ENCODE results near the gene FCER2. TPM values are rescaled to one million over a fixed set of nuclear protein-coding genes. Genes with fewer than 3 reads are reported as not detected.

Gene FCER2
- total RNA-seq, 1 experiment from 2014 or later = not detected

DNA sequence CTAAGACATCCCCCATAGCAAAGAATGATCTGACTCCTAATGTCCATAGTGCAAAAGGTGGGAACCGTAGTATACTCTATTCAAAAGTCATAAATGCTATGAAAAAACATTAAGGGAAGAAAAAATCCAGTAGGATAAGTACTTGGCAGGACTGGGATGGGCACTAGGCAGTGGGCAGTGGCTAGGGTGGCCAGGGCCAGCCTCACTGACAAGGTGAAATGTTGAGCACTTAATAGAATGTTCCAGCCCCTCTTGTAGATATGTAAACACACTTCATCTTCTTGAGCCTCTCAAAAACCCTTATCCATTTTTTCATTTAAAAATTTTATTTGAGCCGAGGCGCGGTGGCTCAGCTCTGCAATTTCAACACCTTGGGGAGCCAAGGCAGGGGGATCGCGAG lies 31.4 kb upstream of the FCER2 start:
- intact Hi-C loops (cut with micrococcal nuclease; ENCODE audit: unreplicated experiment) = no loop called here
- no peaks in the 10 kb centered on the region for H3K36me3 ChIP-seq (ENCODE audit: insufficient read depth, low read length, poor library complexity, severe bottlenecking)
- BruUV-seq (replicated peaks) = no TSS peak

DNA sequence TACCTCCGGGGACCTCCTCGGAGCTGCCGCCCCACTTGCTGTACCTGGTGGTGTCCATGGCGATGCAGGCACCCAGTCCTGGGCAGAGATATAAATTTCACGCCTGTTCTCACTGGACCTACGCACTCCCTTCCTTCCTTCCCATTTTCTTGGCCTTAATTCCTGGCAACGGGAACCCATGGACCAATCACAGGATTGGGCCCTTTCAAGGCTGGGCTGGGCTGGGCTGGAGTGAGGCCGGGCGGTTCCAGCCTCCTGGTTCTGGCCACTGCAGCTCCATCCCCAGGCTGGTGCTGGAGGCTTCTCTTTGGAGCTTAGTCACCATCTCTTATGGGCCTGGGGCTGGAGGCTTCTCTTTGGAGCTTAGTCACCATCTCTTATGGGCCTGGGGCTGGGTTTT lies 30.1 kb upstream of the FCER2 start, which contains the start of gene CLEC4G:
CLEC4G (minus strand) TSS at position 66 of the 400 bp plus-strand sequence; CDS start at position 58, 8 bp downstream.
- no peak within 1 kb of the TSS for H3K27ac ChIP-seq (ENCODE audit: low read depth, low read length, poor library complexity, severe bottlenecking)
- H3K4me1 ChIP-seq (ENCODE audit: insufficient read depth, low read length, poor library complexity, severe bottlenecking) = no peaks in the 10 kb centered on the region
- H3K27me3 ChIP-seq (replicated peaks; ENCODE audit: insufficient read depth, low read depth, low read length, poor library complexity) = peaks cover 67% of the 10 kb centered on the region
- no peak for DNase-seq (ENCODE audit: low spot score)
- ChIA-PET POLR2A (ENCODE audit: low non-redundant PET) (no interaction called here), CTCF (no interaction called here)
- H3K4me3 ChIP-seq (ENCODE audit: low read depth, low read length, poor library complexity, severe bottlenecking) = no peak within 1 kb of the TSS
- no TSS peak for BruUV-seq (replicated peaks)
- TF ChIP-seq EZH2 (IDR thresholded peaks at IDR 0.05; ENCODE audit: borderline replicate concordance, low read depth, low read length, poor library complexity, severe bottlenecking) = no peak
- TF ChIP-seq, protein P1, sequence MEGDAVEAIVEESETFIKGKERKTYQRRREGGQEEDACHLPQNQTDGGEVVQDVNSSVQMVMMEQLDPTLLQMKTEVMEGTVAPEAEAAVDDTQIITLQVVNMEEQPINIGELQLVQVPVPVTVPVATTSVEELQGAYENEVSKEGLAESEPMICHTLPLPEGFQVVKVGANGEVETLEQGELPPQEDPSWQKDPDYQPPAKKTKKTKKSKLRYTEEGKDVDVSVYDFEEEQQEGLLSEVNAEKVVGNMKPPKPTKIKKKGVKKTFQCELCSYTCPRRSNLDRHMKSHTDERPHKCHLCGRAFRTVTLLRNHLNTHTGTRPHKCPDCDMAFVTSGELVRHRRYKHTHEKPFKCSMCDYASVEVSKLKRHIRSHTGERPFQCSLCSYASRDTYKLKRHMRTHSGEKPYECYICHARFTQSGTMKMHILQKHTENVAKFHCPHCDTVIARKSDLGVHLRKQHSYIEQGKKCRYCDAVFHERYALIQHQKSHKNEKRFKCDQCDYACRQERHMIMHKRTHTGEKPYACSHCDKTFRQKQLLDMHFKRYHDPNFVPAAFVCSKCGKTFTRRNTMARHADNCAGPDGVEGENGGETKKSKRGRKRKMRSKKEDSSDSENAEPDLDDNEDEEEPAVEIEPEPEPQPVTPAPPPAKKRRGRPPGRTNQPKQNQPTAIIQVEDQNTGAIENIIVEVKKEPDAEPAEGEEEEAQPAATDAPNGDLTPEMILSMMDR (conservative IDR thresholded peaks at IDR 0.05; ENCODE audit: low read depth, low read length) = no peak
- H3K9me3 ChIP-seq (ENCODE audit: low read depth, low read length, poor library complexity, severe bottlenecking) = no peaks in the 10 kb centered on the region
- intact Hi-C loops (cut with micrococcal nuclease; ENCODE audit: unreplicated experiment) = no loop called here
- no peaks in the 10 kb centered on the region for H3K36me3 ChIP-seq (ENCODE audit: insufficient read depth, low read length, poor library complexity, severe bottlenecking)

More for the DNA sequence above, 31.4 kb upstream of the FCER2 start:
- no peak overlapping the region for H3K4me3 ChIP-seq (ENCODE audit: low read depth, low read length, poor library complexity, severe bottlenecking)
- no peaks in the 10 kb centered on the region for H3K4me1 ChIP-seq (ENCODE audit: insufficient read depth, low read length, poor library complexity, severe bottlenecking)
- no peaks in the 10 kb centered on the region for H3K9me3 ChIP-seq (ENCODE audit: low read depth, low read length, poor library complexity, severe bottlenecking)
- ChIA-PET POLR2A (ENCODE audit: low non-redundant PET) (no interaction called here), CTCF (no interaction called here)
- TF ChIP-seq, protein P1 (conservative IDR thresholded peaks at IDR 0.05; ENCODE audit: low read depth, low read length) = no peak
- no peak for TF ChIP-seq EZH2 (IDR thresholded peaks at IDR 0.05; ENCODE audit: borderline replicate concordance, low read depth, low read length, poor library complexity, severe bottlenecking)
- DNase-seq (ENCODE audit: low spot score) = no peak
- peaks cover 57% of the 10 kb centered on the region for H3K27me3 ChIP-seq (replicated peaks; ENCODE audit: insufficient read depth, low read depth, low read length, poor library complexity)
- H3K27ac ChIP-seq (ENCODE audit: low read depth, low read length, poor library complexity, severe bottlenecking) = no peak overlapping the region

GRCh38 chr19:7731615-7732014 lies 29.7 kb upstream of the FCER2 start:
- Histone ChIP-seq H3K36me3 (ENCODE audit: insufficient read depth, low read length, poor library complexity, severe bottlenecking) (no peaks in the 10 kb centered on the region), H3K4me3 (ENCODE audit: low read depth, low read length, poor library complexity, severe bottlenecking) (no peak overlapping the region), H3K27ac (ENCODE audit: low read depth, low read length, poor library complexity, severe bottlenecking) (no peak overlapping the region), H3K9me3 (ENCODE audit: low read depth, low read length, poor library complexity, severe bottlenecking) (no peaks in the 10 kb centered on the region), H3K4me1 (ENCODE audit: insufficient read depth, low read length, poor library complexity, severe bottlenecking) (no peaks in the 10 kb centered on the region), H3K27me3 (replicated peaks; ENCODE audit: insufficient read depth, low read depth, low read length, poor library complexity) (peaks cover 65% of the 10 kb centered on the region)
- no peak for DNase-seq (ENCODE audit: low spot score)
- BruUV-seq (replicated peaks) = no TSS peak
- intact Hi-C loops (cut with micrococcal nuclease; ENCODE audit: unreplicated experiment) = no loop called here
- TF ChIP-seq, protein P1 (conservative IDR thresholded peaks at IDR 0.05; ENCODE audit: low read depth, low read length) = no peak
- no peak for TF ChIP-seq EZH2 (IDR thresholded peaks at IDR 0.05; ENCODE audit: borderline replicate concordance, low read depth, low read length, poor library complexity, severe bottlenecking)
- POLR2A ChIA-PET (ENCODE audit: low non-redundant PET) = no interaction called here
- CTCF ChIA-PET = no interaction called here
